LNCAP (cell line): Measurements from ENCODE around the gene MTHFD2.

Experiments used
- CTCF ChIP-seq: fragments of 450-650 bp; IDR thresholded peaks from 2 replicates; pipeline ENCODE4 v1.5.1; 2017; ENCODE audit warnings: mild to moderate bottlenecking

The MTHFD2 gene

GRCh38 chr2:74238879-74239278 is 40.5 kb downstream of the MTHFD2 start:
- no peak for TF ChIP-seq CTCF

GRCh38 chr2:74239346-74239745 is 40.9 kb downstream of the MTHFD2 start:
- no peak for TF ChIP-seq CTCF

GRCh38 chr2:74242354-74243071 is 44.1 kb downstream of the MTHFD2 start:
- TF ChIP-seq CTCF: no peak

GRCh38 chr2:74244286-74244685 is 45.9 kb downstream of the MTHFD2 start:
- TF ChIP-seq CTCF: no peak

- TF ChIP-seq CTCF: no peak
Observed at GRCh38 chr2:74246496-74247195, 48.2 kb downstream of the MTHFD2 start.

GRCh38 chr2:74249406-74250122 is 51.1 kb downstream of the MTHFD2 start:
- TF ChIP-seq CTCF: no peak

GRCh38 chr2:74250189-74250631 is 51.8 kb downstream of the MTHFD2 start:
- TF ChIP-seq CTCF: peak; percentile 62
